ENCODE data around the gene WDR20.
A peak's percentile ranks its signal among the peaks of the same experiment; 100 is the strongest.

The WDR20 gene

GRCh38 chr14:102210421-102211042 lies 70.8 kb downstream of the WDR20 start:
- DNase-seq (ENCODE audit: low spot score in 2 of 2) (no peak), ATAC-seq (no peak)
- H3K4me1 Mint-ChIP-seq, result peaks cover 13% of the 10 kb centered on the region
- H3K27ac Mint-ChIP-seq, result no peak overlapping the region
- no peaks in the 10 kb centered on the region for H3K9me3 Mint-ChIP-seq
- H3K36me3 Mint-ChIP-seq, result peaks cover 67% of the 10 kb centered on the region
- no peak overlapping the region for H3K4me3 Mint-ChIP-seq

GRCh38 chr14:102211240-102211639 lies 71.5 kb downstream of the WDR20 start:
- Mint-ChIP-seq H3K4me3 (no peak overlapping the region), H3K9me3 (no peaks in the 10 kb centered on the region)
- no peak for ATAC-seq

GRCh38 chr14:102212356-102212755 lies 72.7 kb downstream of the WDR20 start:
- ATAC-seq (no peak), DNase-seq (ENCODE audit: low spot score in 2 of 2) (no peak)
- Mint-ChIP-seq H3K9me3 (no peaks in the 10 kb centered on the region), H3K36me3 (peaks cover 50% of the 10 kb centered on the region), H3K4me3 (no peak overlapping the region), H3K27ac (no peak overlapping the region), H3K4me1 (peaks cover 8% of the 10 kb centered on the region)

More at GRCh38 chr14:102211240-102211639, 71.5 kb downstream of the WDR20 start:
- H3K36me3 Mint-ChIP-seq, result peaks cover 61% of the 10 kb centered on the region
- no peak overlapping the region for H3K27ac Mint-ChIP-seq
- no peak for DNase-seq (ENCODE audit: low spot score in 2 of 2)
- H3K4me1 Mint-ChIP-seq, result peaks cover 11% of the 10 kb centered on the region

GRCh38 chr14:102212845-102213244 lies 73.1 kb downstream of the WDR20 start:
- DNase-seq (ENCODE audit: low spot score in 2 of 2), result no peak
- Mint-ChIP-seq H3K27ac (no peak overlapping the region), H3K9me3 (no peaks in the 10 kb centered on the region), H3K36me3 (peaks cover 45% of the 10 kb centered on the region), H3K4me3 (no peak overlapping the region), H3K4me1 (peaks cover 8% of the 10 kb centered on the region)
- ATAC-seq, result no peak

- peaks cover 43% of the 10 kb centered on the region for H3K36me3 Mint-ChIP-seq
- H3K4me3 Mint-ChIP-seq, result no peak overlapping the region
- H3K4me1 Mint-ChIP-seq, result peaks cover 10% of the 10 kb centered on the region
- no peak for ATAC-seq
- no peaks in the 10 kb centered on the region for H3K9me3 Mint-ChIP-seq
- no peak for DNase-seq (ENCODE audit: low spot score in 2 of 2)
- no peak overlapping the region for H3K27ac Mint-ChIP-seq
Observed at GRCh38 chr14:102213470-102213869, 73.8 kb downstream of the WDR20 start.

GRCh38 chr14:102213984-102214658 lies 74.4 kb downstream of the WDR20 start:
- Mint-ChIP-seq H3K27ac (no peak overlapping the region), H3K9me3 (no peaks in the 10 kb centered on the region), H3K4me1 (peaks cover 10% of the 10 kb centered on the region), H3K4me3 (no peak overlapping the region), H3K36me3 (peaks cover 37% of the 10 kb centered on the region)
- ATAC-seq (no peak), DNase-seq (ENCODE audit: low spot score in 2 of 2) (no peak)

GRCh38 chr14:102215071-102215470 lies 75.4 kb downstream of the WDR20 start:
- ATAC-seq (no peak), DNase-seq (ENCODE audit: low spot score in 2 of 2) (no peak)
- Mint-ChIP-seq H3K4me1 (peaks cover 17% of the 10 kb centered on the region), H3K27ac (peak overlapping the region; percentile 44), H3K36me3 (peaks cover 27% of the 10 kb centered on the region), H3K9me3 (no peaks in the 10 kb centered on the region), H3K4me3 (no peak overlapping the region)

GRCh38 chr14:102215576-102216250 lies 76.0 kb downstream of the WDR20 start:
- Mint-ChIP-seq H3K4me1 (peaks cover 18% of the 10 kb centered on the region), H3K9me3 (no peaks in the 10 kb centered on the region), H3K27ac (peak overlapping the region; percentile 44), H3K36me3 (peaks cover 24% of the 10 kb centered on the region), H3K4me3 (no peak overlapping the region)
- DNase-seq (ENCODE audit: low spot score in 2 of 2) (no peak), ATAC-seq (no peak)

- no peak for ATAC-seq
- no peak for DNase-seq (ENCODE audit: low spot score in 2 of 2)
- Mint-ChIP-seq H3K27ac (no peak overlapping the region), H3K4me1 (peaks cover 24% of the 10 kb centered on the region), H3K36me3 (peaks cover 28% of the 10 kb centered on the region), H3K9me3 (no peaks in the 10 kb centered on the region), H3K4me3 (no peak overlapping the region)
Observed at GRCh38 chr14:102217399-102217798, 77.7 kb downstream of the WDR20 start.

GRCh38 chr14:102217987-102218421 lies 78.3 kb downstream of the WDR20 start:
- Mint-ChIP-seq H3K36me3 (peaks cover 24% of the 10 kb centered on the region), H3K4me1 (peaks cover 24% of the 10 kb centered on the region), H3K27ac (no peak overlapping the region), H3K9me3 (no peaks in the 10 kb centered on the region), H3K4me3 (no peak overlapping the region)
- DNase-seq (ENCODE audit: low spot score in 2 of 2) (no peak), ATAC-seq (no peak)

GRCh38 chr14:102218688-102219087 lies 79.0 kb downstream of the WDR20 start:
- H3K27ac Mint-ChIP-seq, result peak overlapping the region; percentile 33
- H3K36me3 Mint-ChIP-seq, result peaks cover 20% of the 10 kb centered on the region
- no peak for ATAC-seq
- peaks cover 24% of the 10 kb centered on the region for H3K4me1 Mint-ChIP-seq
- no peaks in the 10 kb centered on the region for H3K9me3 Mint-ChIP-seq
- DNase-seq (ENCODE audit: low spot score in 2 of 2), result no peak
- no peak overlapping the region for H3K4me3 Mint-ChIP-seq

GRCh38 chr14:102219316-102219715 lies 79.6 kb downstream of the WDR20 start:
- DNase-seq (ENCODE audit: low spot score in 2 of 2), result no peak
- no peaks in the 10 kb centered on the region for H3K9me3 Mint-ChIP-seq
- ATAC-seq, result no peak
- peaks cover 24% of the 10 kb centered on the region for H3K4me1 Mint-ChIP-seq
- peak overlapping the region; percentile 33 for H3K27ac Mint-ChIP-seq
- peaks cover 19% of the 10 kb centered on the region for H3K36me3 Mint-ChIP-seq
- H3K4me3 Mint-ChIP-seq, result no peak overlapping the region

- no peak overlapping the region for H3K4me3 Mint-ChIP-seq
Observed at GRCh38 chr14:102220031-102220430, 80.3 kb downstream of the WDR20 start.

GRCh38 chr14:102221026-102221425 lies 81.3 kb downstream of the WDR20 start:
- peaks cover 10% of the 10 kb centered on the region for H3K36me3 Mint-ChIP-seq
- ATAC-seq (peak; percentile 65), DNase-seq (ENCODE audit: low spot score in 2 of 2) (no peak)
- H3K4me1 Mint-ChIP-seq, result peaks cover 29% of the 10 kb centered on the region
- H3K27ac Mint-ChIP-seq, result peak overlapping the region; percentile 45
- H3K4me3 Mint-ChIP-seq, result no peak overlapping the region
- H3K9me3 Mint-ChIP-seq, result no peaks in the 10 kb centered on the region

More at GRCh38 chr14:102220031-102220430, 80.3 kb downstream of the WDR20 start:
- DNase-seq (ENCODE audit: low spot score in 2 of 2) (no peak), ATAC-seq (peak; percentile 52)
- H3K27ac Mint-ChIP-seq, result peak overlapping the region; percentile 33
- H3K36me3 Mint-ChIP-seq, result peaks cover 17% of the 10 kb centered on the region
- H3K4me1 Mint-ChIP-seq, result peaks cover 24% of the 10 kb centered on the region
- H3K9me3 Mint-ChIP-seq, result no peaks in the 10 kb centered on the region

- ATAC-seq (no peak), DNase-seq (ENCODE audit: low spot score in 2 of 2) (no peak)
- Mint-ChIP-seq H3K4me3 (no peak overlapping the region), H3K36me3 (peaks cover 10% of the 10 kb centered on the region), H3K4me1 (peaks cover 29% of the 10 kb centered on the region), H3K9me3 (no peaks in the 10 kb centered on the region), H3K27ac (peak overlapping the region; percentile 40)
Observed at GRCh38 chr14:102222009-102222575, 82.4 kb downstream of the WDR20 start.

Data from stimulated activated effector memory CD8-positive, alpha-beta T cell treated with anti-CD3 and anti-CD28 coated beads, Interleukin-12 subunit alpha, Interleukin-12 subunit beta, amount 100 ng/mL, for 72 hours (primary cell).